HG03103 (cell line): Measurements from ENCODE around the gene PFKFB3.
"Not testable (repeated sequence)": the region's sequence is repeated elsewhere in the genome, so short reads cannot be mapped to it uniquely, and the experiment has no call there.

Experiments
- ATAC-seq: cut with Tn5 transposase; IDR thresholded peaks from one replicate; pipeline ENCODE4 v1.9.1; 2021; ENCODE audit warnings: low read depth; ENCODE audit not compliant: unreplicated experiment

PFKFB3 gene

GRCh38 chr10:6232846-6233724, 30.4 kb downstream of the PFKFB3 start:
- ATAC-seq, result no peak

GRCh38 chr10:6233725-6234277, 31.1 kb downstream of the PFKFB3 start:
- no peak for ATAC-seq

- no peak for ATAC-seq
Observed at GRCh38 chr10:6234371-6234770, 31.6 kb downstream of the PFKFB3 start.

GRCh38 chr10:6236349-6237198, 33.8 kb downstream of the PFKFB3 start:
- no peak for ATAC-seq

DNA sequence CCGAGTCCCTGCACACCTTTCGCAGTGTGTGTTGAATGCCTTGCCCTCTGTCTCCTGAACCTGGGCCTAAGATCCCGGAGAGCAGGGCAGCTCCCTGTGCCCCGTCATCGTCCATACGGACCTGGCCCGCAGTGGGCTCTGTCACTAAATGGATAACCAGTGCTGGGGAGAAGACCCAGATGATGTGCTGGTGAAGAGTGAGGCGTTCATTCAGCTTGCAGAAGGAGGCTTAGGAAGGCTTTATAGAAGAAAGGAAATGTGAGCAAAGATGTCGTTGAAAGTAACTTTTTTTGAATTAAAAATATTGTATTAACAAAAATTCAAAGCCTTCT, 34.4 kb downstream of the PFKFB3 start:
- ATAC-seq, result no peak

DNA sequence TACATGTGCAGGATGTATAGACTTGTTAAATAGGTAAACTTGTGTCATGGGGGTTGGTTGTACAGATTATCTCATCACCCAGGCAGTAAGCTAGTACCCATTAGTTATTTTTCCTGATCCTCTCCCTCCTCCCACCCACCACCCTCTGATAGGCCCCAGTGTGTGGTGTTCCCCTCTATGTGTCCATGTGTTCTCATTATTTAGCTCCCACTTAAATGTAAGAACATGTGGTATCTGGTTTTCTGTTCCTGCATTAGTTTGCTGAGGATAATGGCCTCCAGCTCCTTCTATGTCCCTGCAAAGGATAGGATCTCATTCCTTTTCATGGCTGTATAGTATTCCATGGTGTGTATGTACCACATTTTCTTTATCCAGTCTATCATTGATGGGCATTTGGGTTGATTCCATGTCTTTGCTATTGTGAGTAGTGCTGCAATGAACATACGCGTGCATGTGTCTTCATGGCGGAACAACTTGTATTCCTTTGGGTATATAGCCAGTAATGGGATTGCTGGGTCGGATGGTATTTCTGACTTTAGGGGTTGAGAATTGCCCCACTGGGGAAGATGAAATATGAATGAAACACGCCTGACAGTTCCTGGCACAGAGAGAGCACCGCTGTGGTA, 36.0 kb downstream of the PFKFB3 start:
- not testable (repeated sequence) for ATAC-seq

GRCh38 chr10:6239213-6239991, 36.7 kb downstream of the PFKFB3 start:
- ATAC-seq, result no peak

DNA sequence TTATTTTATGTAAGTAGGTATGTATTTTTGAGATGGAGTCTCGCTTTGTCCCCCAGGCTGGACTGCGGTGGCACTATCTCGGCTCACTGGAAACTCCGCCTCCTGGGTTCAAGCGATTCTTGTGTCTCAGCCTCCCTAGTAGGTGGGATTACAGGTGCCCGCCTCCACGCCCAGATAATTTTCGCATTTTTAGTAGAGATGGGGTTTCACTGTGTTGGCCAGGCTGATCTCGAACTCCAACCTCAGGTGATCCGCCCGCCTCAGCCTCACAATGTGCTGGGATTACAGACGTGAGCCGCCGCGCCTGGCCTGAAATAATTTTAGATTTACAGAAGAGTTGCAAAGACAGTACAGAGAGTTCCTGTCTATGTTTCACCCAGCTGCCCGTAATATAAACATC, 37.5 kb downstream of the PFKFB3 start:
- ATAC-seq, result no peak

DNA sequence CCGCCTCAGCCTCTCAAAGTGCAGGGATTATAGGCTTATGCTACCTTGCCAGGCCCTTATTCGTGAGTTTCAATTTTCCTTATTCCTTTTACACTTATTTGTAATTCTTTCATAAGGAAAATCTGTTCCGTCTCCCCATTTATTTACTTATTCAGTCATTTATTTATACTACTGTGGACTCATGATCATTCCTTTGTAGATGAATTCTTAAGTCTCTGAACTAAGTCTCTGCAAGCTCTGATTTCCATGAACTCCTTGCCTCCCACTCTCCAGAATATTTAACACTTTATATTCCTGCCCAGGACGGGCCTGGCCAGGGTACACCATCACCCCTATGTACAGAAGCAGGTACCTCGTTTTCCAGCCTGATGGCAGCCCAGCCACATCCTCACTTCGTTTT, 39.4 kb downstream of the PFKFB3 start:
- no peak for ATAC-seq

DNA sequence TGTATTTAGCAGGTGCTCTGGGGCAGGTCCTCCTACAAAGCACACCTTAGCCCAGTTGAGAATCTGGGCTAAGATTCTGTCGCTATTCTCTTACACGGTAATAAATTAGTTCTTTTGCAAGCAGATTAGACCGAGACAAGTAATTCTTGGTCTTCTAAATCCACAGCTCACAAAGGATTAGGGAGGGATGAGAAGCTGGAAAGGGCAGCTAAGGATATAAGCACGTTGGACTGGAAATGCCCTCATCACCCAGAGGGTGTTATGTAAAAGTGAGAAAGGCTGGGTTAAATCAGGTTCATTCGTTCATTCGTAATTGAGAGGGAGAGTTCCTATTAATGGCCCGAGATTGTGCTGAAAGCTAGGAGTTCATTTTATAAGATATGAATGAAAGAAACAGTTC, 41.8 kb downstream of the PFKFB3 start:
- no peak for ATAC-seq

DNA sequence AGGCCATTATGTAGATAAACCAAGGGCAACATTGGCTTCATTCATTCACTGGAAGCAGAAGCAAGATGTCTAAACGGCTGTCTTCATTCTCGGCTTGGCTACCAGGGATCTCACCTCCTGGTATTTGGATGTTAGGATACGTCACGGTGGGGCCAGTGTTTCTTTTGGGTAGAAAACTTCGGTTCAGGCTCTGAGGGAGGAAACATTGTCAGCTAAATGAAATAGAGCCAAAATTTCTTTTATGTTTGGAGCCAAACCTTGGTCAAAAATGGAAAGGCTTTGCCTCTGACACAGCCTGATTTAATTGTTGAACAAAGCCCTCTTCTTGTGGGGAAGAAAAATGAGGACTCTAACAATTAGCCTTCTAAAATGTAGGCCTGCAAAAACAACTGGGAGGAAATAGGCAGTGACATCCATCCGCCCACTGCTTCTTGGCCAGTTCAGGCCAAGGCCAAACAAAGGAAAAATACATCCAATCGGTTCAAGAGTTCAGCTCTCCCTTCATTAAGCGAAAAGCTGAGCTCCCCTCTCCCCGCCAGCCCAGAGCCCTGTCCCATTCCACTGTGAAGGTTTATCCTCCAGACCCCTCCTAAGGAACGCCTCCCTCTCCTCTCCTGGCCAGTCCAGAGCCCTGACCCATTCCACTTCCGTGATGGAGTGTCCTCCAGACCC, 44.4 kb downstream of the PFKFB3 start:
- ATAC-seq, result no peak

GRCh38 chr10:6248908-6249307, 46.2 kb downstream of the PFKFB3 start:
- ATAC-seq, result not testable (repeated sequence)

DNA sequence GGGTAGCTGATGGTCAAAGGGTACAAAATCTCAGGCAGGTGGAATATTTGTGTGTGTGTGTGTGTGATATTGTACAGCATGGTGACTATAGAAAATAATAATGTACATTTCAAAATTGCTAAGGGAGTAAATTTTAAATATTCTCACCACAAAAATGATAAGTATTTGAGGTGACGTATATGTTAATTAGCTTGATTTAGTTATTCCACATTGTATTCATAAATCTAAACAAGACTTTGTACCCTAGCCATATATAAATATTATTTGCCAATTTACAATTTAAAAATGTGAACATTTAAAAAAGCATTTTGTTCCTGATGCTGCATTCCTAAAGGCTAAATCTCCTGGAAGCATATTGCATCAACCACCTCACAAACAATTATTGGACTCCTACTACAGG, 47.0 kb downstream of the PFKFB3 start:
- ATAC-seq, result no peak

GRCh38 chr10:6250745-6251144, 48.0 kb downstream of the PFKFB3 start:
- ATAC-seq, result no peak

GRCh38 chr10:6254201-6254600, 51.5 kb downstream of the PFKFB3 start:
- no peak for ATAC-seq

DNA sequence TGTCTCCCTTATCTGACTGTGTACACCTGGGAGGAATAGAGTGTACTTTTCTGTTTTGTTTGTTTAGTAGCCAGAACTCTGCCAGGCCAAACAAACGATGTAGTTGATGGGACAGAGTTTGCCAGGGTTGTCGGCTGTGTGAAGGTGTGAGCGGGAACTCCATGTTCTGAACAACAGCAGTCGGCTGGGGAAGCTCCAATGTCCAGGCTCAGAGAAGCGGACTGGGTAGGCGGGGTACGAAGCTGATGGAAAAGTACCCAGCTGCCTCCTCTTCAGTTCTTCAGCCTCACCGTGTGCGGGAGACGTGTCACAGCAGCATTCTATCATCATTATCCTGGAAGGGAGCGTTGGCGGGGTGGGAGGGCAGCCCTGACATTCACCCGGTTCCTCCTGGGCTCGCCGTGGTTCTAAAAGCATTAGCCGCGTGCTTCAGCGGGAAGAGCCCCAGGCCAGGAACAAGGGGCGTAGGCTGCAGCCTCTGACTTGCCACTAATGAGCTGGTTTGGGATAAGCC, 52.9 kb downstream of the PFKFB3 start:
- ATAC-seq, result no peak

DNA sequence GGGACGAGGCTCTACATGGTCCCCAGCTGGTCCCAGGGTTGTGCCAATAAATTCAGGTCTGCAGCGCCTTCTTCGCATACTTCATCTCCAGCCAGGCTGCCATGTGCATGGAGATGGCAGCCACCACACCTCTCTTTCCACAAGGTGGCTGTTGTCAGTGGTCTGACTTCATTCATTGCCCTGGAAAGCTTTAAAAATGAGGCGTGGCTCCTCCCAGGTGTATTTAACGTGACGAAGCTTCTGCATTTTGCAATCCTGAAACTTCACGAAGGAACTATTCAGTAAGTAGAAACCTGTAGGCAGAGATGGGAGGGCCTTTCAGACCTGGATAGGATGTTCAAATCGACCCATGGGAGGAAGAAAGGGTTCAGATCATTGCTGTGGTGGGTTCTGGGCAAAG, 53.7 kb downstream of the PFKFB3 start:
- ATAC-seq, result no peak

- no peak for ATAC-seq
Observed at GRCh38 chr10:6259153-6259552, 56.4 kb downstream of the PFKFB3 start.

- no peak for ATAC-seq
Observed at GRCh38 chr10:6260843-6261242, 58.1 kb downstream of the PFKFB3 start.

GRCh38 chr10:6267941-6268340, 65.2 kb downstream of the PFKFB3 start:
- ATAC-seq, result no peak
